OCI-LY3 (cell line): Measurements from ENCODE around the gene CFAP99.

Experiments used
- CTCF ChIP-seq: fragments of 200-600, 300-600 bp; sonication (generic); IDR thresholded peaks from 2 replicates; pipeline ENCODE4 v1.5.1; 2014; ENCODE audit warnings: antibody characterized with exemption, low read length, low read depth
- EZH2phosphoT487 ChIP-seq: fragments of 200-600 bp; shearing (Covaris generic); IDR thresholded peaks from 2 replicates; pipeline ENCODE4 v1.6.1; 2018; ENCODE audit warnings: antibody characterized with exemption, mixed run types, low read depth

GRCh38 chr4:2478229-2478628 lies 59.5 kb downstream of the CFAP99 start:
- no peak for TF ChIP-seq CTCF
- TF ChIP-seq EZH2phosphoT487, result no peak
